Muscle layer of colon (tissue), 2 donors: Measurements from ENCODE around the gene KRT81.
"Not testable (repeated sequence)": the region's sequence is repeated elsewhere in the genome, so short reads cannot be mapped to it uniquely, and the experiment has no call there.

Experiments used
- H3K27ac ChIP-seq: one replicate; pipeline ENCODE4 v1.7.0; 2013; ENCODE audit warnings: low read depth, mild to moderate bottlenecking, low read length, moderate library complexity
- H3K27me3 ChIP-seq, 2 donors: one replicate each; pipeline ENCODE4 v1.7.0; 2013; ENCODE audit warnings: low read length in 2 of 2, mild to moderate bottlenecking in 2 of 2; ENCODE audit not compliant: insufficient read depth in 2 of 2, control insufficient read depth in 1 of 2
- H3K36me3 ChIP-seq: one replicate; pipeline ENCODE4 v1.7.0; 2013; ENCODE audit warnings: mild to moderate bottlenecking, low read length; ENCODE audit not compliant: insufficient read depth
- H3K4me1 ChIP-seq: one replicate; pipeline ENCODE4 v1.7.0; 2013; ENCODE audit warnings: mild to moderate bottlenecking, low read length; ENCODE audit not compliant: insufficient read depth
- H3K4me3 ChIP-seq, 2 donors: one replicate each; pipeline ENCODE4 v1.7.0; 2013; ENCODE audit warnings: low read length in 2 of 2, low read depth in 1 of 2, mild to moderate bottlenecking in 1 of 2, moderate library complexity in 1 of 2
- H3K9ac ChIP-seq: one replicate; pipeline ENCODE4 v1.7.0; 2013; ENCODE audit warnings: low read length
- H3K9me3 ChIP-seq: one replicate; pipeline ENCODE4 v1.7.0; 2013; ENCODE audit warnings: mild to moderate bottlenecking, low read length
- donor health status: abdominal sarcoma.
- donor health status: Adenocarcinoma of cecum.

The KRT81 gene

GRCh38 chr12:52240247-52240646, 51.1 kb downstream of the KRT81 start:
- not testable (repeated sequence) for H3K9ac ChIP-seq, H3K36me3 ChIP-seq, H3K27ac ChIP-seq, H3K4me3 ChIP-seq, H3K9me3 ChIP-seq, H3K27me3 ChIP-seq
- H3K4me1 ChIP-seq = peaks cover 22% of the 10 kb centered on the region

DNA sequence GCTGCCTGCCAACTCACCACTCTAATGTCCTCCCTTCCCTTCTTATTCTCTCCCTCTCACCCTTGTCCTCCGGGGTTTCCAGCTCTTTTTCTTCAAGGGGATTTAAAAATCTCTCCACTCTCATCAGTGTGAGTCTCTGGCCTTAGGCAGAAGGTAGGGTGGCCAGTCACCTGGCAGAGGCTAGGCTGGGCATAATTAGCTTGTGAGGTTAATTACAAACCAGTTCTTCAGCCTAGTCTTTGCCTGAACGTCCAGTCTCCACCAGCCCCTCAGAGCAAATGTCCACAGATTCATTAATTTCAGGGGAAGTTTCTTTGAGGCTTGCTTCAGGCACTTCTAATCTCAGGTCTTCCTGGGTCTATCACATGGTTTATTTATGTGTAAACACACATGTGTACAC, 51.6 kb downstream of the KRT81 start:
- Histone ChIP-seq H3K27ac (no peak overlapping the region), H3K4me1 (peaks cover 17% of the 10 kb centered on the region), H3K27me3 (no peaks in the 10 kb centered on the region), H3K9me3 (no peaks in the 10 kb centered on the region), H3K4me3 (no peak overlapping the region), H3K36me3 (no peaks in the 10 kb centered on the region), H3K9ac (no peak overlapping the region)

GRCh38 chr12:52238916-52239646, 52.3 kb downstream of the KRT81 start:
- Histone ChIP-seq H3K4me1 (peaks cover 10% of the 10 kb centered on the region), H3K27ac (no peak overlapping the region)

GRCh38 chr12:52238207-52238840, 53.0 kb downstream of the KRT81 start:
- Histone ChIP-seq H3K9ac (no peak overlapping the region), H3K27me3 (peaks cover 0 to 8% of the 10 kb centered on the region in 2 donors), H3K4me1 (peaks cover 3% of the 10 kb centered on the region), H3K4me3 (no peak overlapping the region), H3K36me3 (no peaks in the 10 kb centered on the region), H3K9me3 (no peaks in the 10 kb centered on the region), H3K27ac (no peak overlapping the region)

More at GRCh38 chr12:52238916-52239646, 52.3 kb downstream of the KRT81 start:
- no peak overlapping the region for H3K9ac ChIP-seq
- peaks cover 0 to under 1% of the 10 kb centered on the region in 2 donors for H3K27me3 ChIP-seq
- H3K4me3 ChIP-seq = no peak overlapping the region
- H3K9me3 ChIP-seq = no peaks in the 10 kb centered on the region
- no peaks in the 10 kb centered on the region for H3K36me3 ChIP-seq

GRCh38 chr12:52236386-52237050, 54.8 kb downstream of the KRT81 start:
- Histone ChIP-seq H3K27me3 (peaks cover 5 to 26% of the 10 kb centered on the region in 2 donors), H3K27ac (no peak overlapping the region), H3K4me1 (no peaks in the 10 kb centered on the region), H3K4me3 (no peak overlapping the region), H3K9ac (no peak overlapping the region), H3K36me3 (no peaks in the 10 kb centered on the region), H3K9me3 (no peaks in the 10 kb centered on the region)
